HUES64 (cell line): ENCODE data around the gene MFSD6L.

Experiments used
- H3K27ac ChIP-seq: 2 replicates; pipeline ENCODE4 v1.7.0; 2013; ENCODE audit warnings: low read depth, low read length, inconsistent platforms
- H3K27me3 ChIP-seq: 2 replicates; pipeline ENCODE4 v1.6.1; 2013; ENCODE audit warnings: mild to moderate bottlenecking, low read length; ENCODE audit not compliant: insufficient read depth
- H3K36me3 ChIP-seq: 2 replicates; pipeline ENCODE4 v1.6.1; 2013; ENCODE audit warnings: mild to moderate bottlenecking, low read length; ENCODE audit not compliant: insufficient read depth
- H3K4me1 ChIP-seq: 2 replicates; pipeline ENCODE4 v1.6.1; 2013; ENCODE audit warnings: mild to moderate bottlenecking, low read length, moderate library complexity; ENCODE audit not compliant: insufficient read depth
- H3K4me3 ChIP-seq: 2 replicates; pipeline ENCODE4 v1.5.1; 2013; ENCODE audit warnings: mild to moderate bottlenecking, low read length, moderate library complexity
- H3K9ac ChIP-seq: 2 replicates; pipeline ENCODE4 v1.6.1; 2013; ENCODE audit warnings: mild to moderate bottlenecking, low read depth, low read length
- H3K9me3 ChIP-seq: 2 replicates; pipeline ENCODE4 v1.6.1; 2013; ENCODE audit warnings: low read depth, low read length; ENCODE audit not compliant: insufficient read depth
- WGBS: fragments of 150-250, 120-280 bp; methylation state at CpG from one replicate; pipeline ENCODE4 v1.1.7; 2013; ENCODE audit warnings: missing lambda C conversion rate; 5-methylcytosine and 5-hydroxymethylcytosine counted together

The MFSD6L gene

DNA sequence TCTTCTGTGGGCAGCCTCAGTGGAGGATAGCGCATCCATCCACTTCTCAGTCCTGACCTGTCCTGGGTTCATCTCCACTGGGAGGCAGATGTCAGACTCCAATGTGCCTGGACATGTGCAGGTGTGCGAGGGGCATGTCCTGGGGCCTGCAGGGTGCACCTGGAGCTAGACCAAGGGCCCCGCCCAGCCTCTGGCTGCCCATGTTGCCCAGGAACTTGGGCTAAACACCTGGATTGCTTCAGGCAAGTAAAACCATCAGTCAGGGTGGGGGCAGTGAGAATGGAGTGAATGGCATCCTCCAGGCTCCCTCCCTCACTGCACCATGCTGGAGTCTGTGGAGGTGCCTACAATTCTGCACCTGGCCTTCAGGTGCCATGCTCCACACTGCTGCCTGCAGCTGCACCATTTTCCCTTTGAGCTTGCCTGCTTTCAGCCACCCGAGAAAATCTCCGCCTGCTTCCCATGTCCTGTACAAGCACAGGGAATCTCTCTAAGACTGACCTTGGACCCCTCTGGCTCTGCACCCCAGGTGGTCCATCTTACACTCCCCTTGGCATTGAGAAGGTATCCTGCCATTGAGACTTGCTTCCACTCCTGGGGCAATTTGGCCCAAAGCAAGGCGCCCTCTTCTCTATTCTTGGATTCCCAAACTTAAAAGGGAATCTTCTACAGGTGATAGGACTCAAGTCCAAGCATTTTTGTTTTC, 2.1 kb upstream of the MFSD6L start:
- H3K9me3 ChIP-seq, result no peaks in the 10 kb centered on the region
- WGBS, result 90% methylated on average over 6 of the region's 6 CpGs

GRCh38 chr17:8800656-8801055, 1.5 kb upstream of the MFSD6L start:
- Histone ChIP-seq H3K27me3 (peaks cover 16% of the 10 kb centered on the region), H3K4me3 (no peak overlapping the region), H3K36me3 (no peaks in the 10 kb centered on the region), H3K27ac (no peak overlapping the region), H3K4me1 (no peaks in the 10 kb centered on the region), H3K9ac (no peak overlapping the region), H3K9me3 (no peaks in the 10 kb centered on the region)
- WGBS, result 100% methylated on average over 2 of the region's 2 CpGs

More for the DNA sequence above, 2.1 kb upstream of the MFSD6L start:
- no peaks in the 10 kb centered on the region for H3K4me1 ChIP-seq
- H3K36me3 ChIP-seq, result no peaks in the 10 kb centered on the region
- H3K27me3 ChIP-seq, result peaks cover 16% of the 10 kb centered on the region
- H3K27ac ChIP-seq, result no peak overlapping the region
- H3K4me3 ChIP-seq, result no peak overlapping the region
- no peak overlapping the region for H3K9ac ChIP-seq

DNA sequence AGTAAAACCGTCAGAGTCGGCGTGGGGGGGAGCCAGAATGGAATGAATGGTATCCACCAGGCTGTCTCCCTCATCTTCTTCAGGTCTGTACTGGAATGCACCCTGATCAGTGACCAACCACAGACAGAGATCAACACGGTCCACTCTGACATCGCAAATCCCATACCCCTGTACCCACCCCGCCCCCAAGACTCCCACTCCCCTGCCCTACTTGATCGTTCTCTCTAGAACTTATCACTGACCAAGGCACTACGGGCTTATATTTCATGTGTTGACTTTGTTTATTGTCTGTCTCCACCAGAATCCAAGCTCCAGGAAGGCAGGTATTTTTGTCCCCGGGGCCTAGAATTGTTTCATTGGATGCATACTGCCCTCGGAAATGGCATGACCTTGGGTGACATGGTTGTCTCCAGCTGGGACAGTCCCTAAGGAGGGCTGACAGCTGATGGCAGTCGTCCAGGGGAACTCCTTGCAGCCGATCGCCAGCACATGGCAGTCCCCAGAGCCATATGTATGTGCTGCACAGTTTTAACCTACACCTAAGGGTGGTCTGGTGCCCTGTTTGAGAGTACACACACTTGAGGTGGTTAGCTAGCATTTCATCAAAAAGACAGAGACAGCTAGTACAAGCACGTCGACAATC, 526 bp upstream of the MFSD6L start:
- H3K4me3 ChIP-seq, result peak overlapping the region; percentile 64
- no peak overlapping the region for H3K27ac ChIP-seq
- 63% methylated on average over 15 of the region's 15 CpGs for WGBS

DNA sequence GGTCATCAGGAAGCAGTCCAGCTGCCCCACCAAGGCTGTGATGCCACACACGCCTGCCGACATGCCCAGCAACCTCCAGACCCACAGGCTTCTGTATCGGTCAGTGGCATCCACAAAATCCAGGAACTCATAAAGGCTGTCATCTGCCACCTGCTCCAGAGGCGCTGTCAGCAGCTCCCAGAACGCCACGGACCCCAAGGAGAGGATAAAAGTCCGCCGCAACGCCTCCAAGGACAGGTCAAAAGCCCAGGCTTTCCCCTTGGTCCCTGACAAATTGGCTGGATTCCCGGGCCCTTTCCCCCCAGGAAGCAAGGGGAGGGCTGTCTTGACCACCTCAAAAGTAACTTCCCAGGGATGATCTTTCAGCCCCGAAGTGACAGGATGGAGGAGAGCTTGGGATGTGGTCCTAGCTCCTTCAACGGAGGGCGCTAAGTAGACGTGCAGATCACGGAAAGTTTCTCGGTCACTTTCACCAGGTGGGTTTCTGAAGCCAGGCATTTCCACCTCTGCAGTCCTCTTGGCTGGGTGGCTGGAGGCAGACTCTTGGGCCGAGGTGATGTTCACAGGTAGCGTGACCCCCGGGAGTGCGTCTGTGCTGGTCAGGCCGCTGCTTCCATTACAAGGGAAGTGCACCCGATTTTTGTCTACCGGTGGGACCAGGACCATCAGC, 854 bp downstream of the MFSD6L start:
- no peak overlapping the region for H3K27ac ChIP-seq
- H3K36me3 ChIP-seq, result no peaks in the 10 kb centered on the region
- 76% methylated on average over 23 of the region's 23 CpGs for WGBS
- peaks cover 16% of the 10 kb centered on the region for H3K27me3 ChIP-seq
- peak overlapping the region; percentile 68; the same call in 1 of the 2 replicates for H3K9ac ChIP-seq
- no peaks in the 10 kb centered on the region for H3K4me1 ChIP-seq
- peak overlapping the region; percentile 64 for H3K4me3 ChIP-seq
- no peaks in the 10 kb centered on the region for H3K9me3 ChIP-seq

More for the DNA sequence above, 526 bp upstream of the MFSD6L start:
- no peaks in the 10 kb centered on the region for H3K36me3 ChIP-seq
- H3K4me1 ChIP-seq, result no peaks in the 10 kb centered on the region
- no peaks in the 10 kb centered on the region for H3K9me3 ChIP-seq
- H3K27me3 ChIP-seq, result peaks cover 16% of the 10 kb centered on the region
- H3K9ac ChIP-seq, result no peak overlapping the region

DNA sequence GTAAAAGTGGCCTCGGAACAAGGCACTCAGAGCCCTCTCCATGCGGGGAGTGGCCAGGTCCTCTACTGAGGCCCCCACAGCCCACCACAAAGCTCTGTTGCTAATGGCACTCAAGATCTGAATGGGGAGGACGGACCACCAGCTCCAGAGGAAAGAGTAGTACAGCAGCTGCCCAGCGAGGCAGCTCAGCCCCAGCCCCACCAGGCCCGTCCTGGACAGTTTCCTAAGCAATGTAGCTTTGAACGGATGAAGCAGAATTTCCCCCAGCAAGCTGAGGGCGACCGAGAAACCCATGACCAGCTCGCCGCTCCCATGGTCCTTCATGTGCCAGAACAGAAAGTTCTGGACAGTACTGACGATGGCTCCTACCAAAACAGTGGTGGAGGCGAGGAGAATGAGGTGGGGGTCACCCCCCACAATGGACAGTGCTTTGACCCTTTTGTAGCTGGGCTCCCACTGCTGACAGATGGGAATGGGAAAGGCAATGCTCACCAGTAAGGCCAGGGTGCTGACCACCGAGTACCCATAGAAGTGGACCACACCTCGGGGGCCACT, 1.5 kb downstream of the MFSD6L start:
- no peak overlapping the region for H3K27ac ChIP-seq
- H3K9ac ChIP-seq, result no peak overlapping the region
- no peak overlapping the region for H3K4me3 ChIP-seq
- no peaks in the 10 kb centered on the region for H3K9me3 ChIP-seq
- no peaks in the 10 kb centered on the region for H3K36me3 ChIP-seq
- 88% methylated on average over 14 of the region's 14 CpGs for WGBS
- H3K27me3 ChIP-seq, result peaks cover 16% of the 10 kb centered on the region
- H3K4me1 ChIP-seq, result no peaks in the 10 kb centered on the region

DNA sequence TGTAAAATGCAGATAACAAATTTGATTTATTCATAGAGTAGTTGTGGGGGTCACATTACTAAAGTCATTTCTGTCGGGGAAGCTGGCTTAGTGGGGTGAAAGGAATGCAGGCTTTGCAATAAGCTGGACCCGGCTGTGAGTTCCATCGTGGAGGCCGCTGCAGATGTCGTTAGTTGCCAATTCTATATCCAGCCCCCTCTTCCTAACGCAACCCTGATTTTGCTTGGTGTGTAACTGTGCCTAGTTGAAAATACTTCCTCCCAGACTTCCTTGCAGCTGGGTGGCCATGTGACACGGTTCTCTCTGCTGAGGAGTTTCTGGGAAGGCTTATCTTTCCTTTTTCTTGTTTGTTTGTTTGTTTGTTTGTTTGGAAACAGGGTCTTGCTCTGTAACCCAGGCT, 4.5 kb downstream of the MFSD6L start:
- WGBS, result 87% methylated on average over 7 of the region's 7 CpGs
- Histone ChIP-seq H3K27ac (no peak overlapping the region), H3K4me1 (peaks cover 6% of the 10 kb centered on the region), H3K4me3 (no peak overlapping the region), H3K36me3 (no peaks in the 10 kb centered on the region), H3K9ac (no peak overlapping the region), H3K27me3 (peaks cover 13% of the 10 kb centered on the region), H3K9me3 (peaks cover 14% of the 10 kb centered on the region)

- Histone ChIP-seq H3K27ac (no peak overlapping the region), H3K27me3 (peaks cover 9% of the 10 kb centered on the region), H3K9ac (no peak overlapping the region), H3K9me3 (peaks cover 14% of the 10 kb centered on the region), H3K36me3 (no peaks in the 10 kb centered on the region), H3K4me3 (no peak overlapping the region), H3K4me1 (peaks cover 6% of the 10 kb centered on the region)
- 89% methylated on average over 2 of the region's 2 CpGs for WGBS
Measured at GRCh38 chr17:8793649-8794048, 5.5 kb downstream of the MFSD6L start.

GRCh38 chr17:8792646-8793045, 6.5 kb downstream of the MFSD6L start:
- H3K27me3 ChIP-seq, result no peaks in the 10 kb centered on the region
- no peak overlapping the region for H3K9ac ChIP-seq
- H3K36me3 ChIP-seq, result no peaks in the 10 kb centered on the region
- H3K9me3 ChIP-seq, result peaks cover 14% of the 10 kb centered on the region
- WGBS, result 96% methylated on average over 5 of the region's 6 CpGs
- H3K4me3 ChIP-seq, result no peak overlapping the region
- no peak overlapping the region for H3K27ac ChIP-seq
- peaks cover 6% of the 10 kb centered on the region for H3K4me1 ChIP-seq

- H3K27me3 ChIP-seq, result no peaks in the 10 kb centered on the region
- no peaks in the 10 kb centered on the region for H3K36me3 ChIP-seq
- H3K4me1 ChIP-seq, result peaks cover 6% of the 10 kb centered on the region
- peaks cover 14% of the 10 kb centered on the region for H3K9me3 ChIP-seq
- WGBS, result 94% methylated on average over 2 of the region's 2 CpGs
- no peak overlapping the region for H3K4me3 ChIP-seq
- no peak overlapping the region for H3K9ac ChIP-seq
- no peak overlapping the region for H3K27ac ChIP-seq
Measured at GRCh38 chr17:8791910-8792270, 7.3 kb downstream of the MFSD6L start.

DNA sequence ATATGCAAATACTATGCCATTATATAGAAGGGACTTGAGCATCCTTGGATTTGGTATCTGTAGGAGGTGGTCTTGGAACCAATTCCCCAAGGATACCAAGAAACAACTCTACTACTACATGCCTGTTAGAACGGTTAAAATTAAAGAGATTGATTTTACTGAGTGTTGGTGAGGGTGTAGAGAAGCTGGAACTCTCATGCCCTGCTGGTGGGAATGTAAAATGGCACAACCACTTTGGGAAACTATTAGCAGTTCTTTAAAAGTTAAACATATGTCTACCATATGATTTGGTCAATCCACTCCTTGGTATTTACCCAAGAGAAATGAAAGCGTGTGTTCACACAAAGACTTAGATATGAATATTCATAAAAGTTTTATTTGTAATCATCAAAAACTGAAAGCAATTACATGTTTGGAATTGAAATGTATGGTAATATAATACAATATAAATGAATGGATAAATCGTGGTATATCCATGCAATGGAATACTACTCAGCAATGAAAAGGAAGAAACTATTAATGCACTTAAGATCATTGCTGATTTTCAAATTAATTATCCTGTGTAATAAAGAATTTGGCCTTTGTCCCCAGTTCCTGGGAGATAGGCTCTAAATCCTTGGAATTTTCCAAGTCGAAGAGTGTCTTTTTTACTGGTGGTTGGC, 7.8 kb downstream of the MFSD6L start:
- Histone ChIP-seq H3K27ac (no peak overlapping the region), H3K36me3 (no peaks in the 10 kb centered on the region), H3K9me3 (peaks cover 14% of the 10 kb centered on the region), H3K4me1 (peaks cover 6% of the 10 kb centered on the region), H3K9ac (no peak overlapping the region), H3K4me3 (no peak overlapping the region), H3K27me3 (no peaks in the 10 kb centered on the region)
- 96% methylated on average over 2 of the region's 4 CpGs for WGBS

- Histone ChIP-seq H3K4me3 (no peak overlapping the region), H3K9ac (no peak overlapping the region), H3K27me3 (no peaks in the 10 kb centered on the region), H3K4me1 (peaks cover 6% of the 10 kb centered on the region), H3K27ac (no peak overlapping the region), H3K9me3 (peaks cover 14% of the 10 kb centered on the region), H3K36me3 (no peaks in the 10 kb centered on the region)
- 68% methylated on average over 10 of the region's 10 CpGs for WGBS
Measured at GRCh38 chr17:8789743-8790142, 9.4 kb downstream of the MFSD6L start.
